GM12878 (cell line): Measurements from ENCODE around the gene TMEM120B. TPM values are rescaled to one million over a fixed set of nuclear protein-coding genes. Genes with fewer than 3 reads are reported as not detected.

Experiments
- ATAC-seq: fragments of 200-7000 bp; cut with Tn5 transposase; 3 replicates; pipeline ENCODE4 v1.9.1; 2020; ENCODE audit warnings: mild to moderate bottlenecking, moderate library complexity
- BruUV-seq: library from RNA; stranded (reverse); fragments of 400-500 nt; replicated peaks from 2 replicates; lab custom pipeline; 2021; lab: Mats Ljungman, UMichigan
- CTCF ChIA-PET: fragments of 300-600 bp; sonication (Branson Sonifier 250); formaldehyde crosslinking; extraction: SDS; loops from one replicate; lab custom pipeline; 2021; ENCODE audit warnings: inconsistent platforms; lab: Yijun Ruan, JAX
- POLR2A ChIA-PET: fragments of 350-600 bp; formaldehyde crosslinking; extraction: SDS; loops from one replicate; lab custom pipeline; 2021; ENCODE audit warnings: inconsistent platforms; lab: Charles Lee
- RAD21 ChIA-PET: fragments of 300-600 bp; sonication (Branson Sonifier 250); formaldehyde crosslinking; loops from one replicate; lab custom pipeline; 2023; ENCODE audit warnings: antibody characterized with exemption; ENCODE audit not compliant: unreplicated experiment; lab: Charles Lee
- SMC1A ChIA-PET: fragments of 300-600 bp; sonication (Branson Sonifier 250); formaldehyde crosslinking; loops from one replicate; lab custom pipeline; 2023; ENCODE audit not compliant: unreplicated experiment, uncharacterized antibody; lab: Charles Lee
- DNase-seq: peaks from one replicate; pipeline ENCODE4 v3.0.0-alpha.2; 2011; ENCODE audit warnings: low read depth, low spot score
- FAIRE-seq: peaks from 3 replicates; lab custom pipeline; 2011; peaks lifted over from hg19 to GRCh38; lab: Jason Lieb, UNC
- H2AFZ ChIP-seq: 2 replicates; pipeline ENCODE4 v1.6.0; 2011; ENCODE audit warnings: low read depth, low read length, control low read depth; ENCODE audit not compliant: control insufficient read depth
- H3K27ac ChIP-seq: 2 replicates; pipeline ENCODE4 v1.5.1; 2011; ENCODE audit warnings: control low read depth; ENCODE audit not compliant: control insufficient read depth, insufficient read depth
- H3K27me3 ChIP-seq, 2 experiments: replicated peaks in 1 of 2; 2 replicates each; pipeline versions ENCODE4 v1.6.0 to v1.6.1; 2011; ENCODE audit warnings: low read length in 1 of 2; ENCODE audit not compliant: control insufficient read depth in 2 of 2, insufficient read depth in 2 of 2
- H3K36me3 ChIP-seq, 2 experiments: 2 replicates each; pipeline ENCODE4 v1.5.1; 2011; ENCODE audit warnings: low read length in 1 of 2; ENCODE audit not compliant: control insufficient read depth in 2 of 2, insufficient read depth in 2 of 2
- H3K4me1 ChIP-seq: 2 replicates; pipeline ENCODE4 v1.6.1; 2011; ENCODE audit warnings: mild to moderate bottlenecking, low read length, moderate library complexity, mixed read lengths; ENCODE audit not compliant: control insufficient read depth, insufficient read depth
- H3K4me2 ChIP-seq: 2 replicates; pipeline ENCODE4 v1.6.0; 2011; ENCODE audit warnings: control low read depth; ENCODE audit not compliant: control insufficient read depth, insufficient read depth
- H3K4me3 ChIP-seq: fragments of 200-600 bp; sonication (generic); 2 replicates; pipeline ENCODE4 v1.5.1; 2016
- H3K79me2 ChIP-seq: 2 replicates; pipeline ENCODE4 v1.6.0; 2011; ENCODE audit warnings: low read length; ENCODE audit not compliant: control insufficient read depth, insufficient read depth
- H3K9ac ChIP-seq: 2 replicates; pipeline ENCODE4 v1.8.0; 2011; ENCODE audit warnings: low read length, control low read depth, mixed read lengths; ENCODE audit not compliant: control insufficient read depth, insufficient read depth
- H3K9me3 ChIP-seq: replicated peaks from 3 replicates; pipeline ENCODE4 v1.5.1; 2011; ENCODE audit warnings: mild to moderate bottlenecking, low read length; ENCODE audit not compliant: control insufficient read depth, insufficient read depth
- H4K20me1 ChIP-seq: 2 replicates; pipeline ENCODE4 v1.6.0; 2011; ENCODE audit not compliant: control insufficient read depth, insufficient read depth
- ATF3 ChIP-seq: IDR thresholded peaks from 2 replicates; pipeline ENCODE4 v1.6.1; 2011; ENCODE audit warnings: low read depth, mild to moderate bottlenecking, low read length, moderate library complexity, borderline replicate concordance; ENCODE audit errors: extremely low read depth
- BHLHE40 ChIP-seq, 2 experiments: fragments of 450-650 bp in 1 of 2; IDR thresholded peaks; 2 replicates each; pipeline ENCODE4 v1.6.1; 2011 to 2017; ENCODE audit warnings: low read depth in 2 of 2, borderline replicate concordance in 1 of 2, improper control_type of control experiment in 1 of 2, low read length in 1 of 2, mild to moderate bottlenecking in 1 of 2
- CREB1 ChIP-seq: IDR thresholded peaks from 2 replicates; pipeline ENCODE4 v1.6.1; 2012; ENCODE audit warnings: low read depth, mild to moderate bottlenecking, inconsistent platforms
- FOXK2 ChIP-seq: fragments of 450-650 bp; IDR thresholded peaks from 2 replicates; pipeline ENCODE4 v1.6.1; 2017; ENCODE audit warnings: mild to moderate bottlenecking, moderate library complexity
- HCFC1 ChIP-seq: fragments of 150-350 bp; IDR thresholded peaks from 2 replicates; pipeline ENCODE4 v1.6.1; 2014; ENCODE audit warnings: low read length
- SMAD1 ChIP-seq: fragments of 450-650 bp; IDR thresholded peaks from 2 replicates; pipeline ENCODE4 v1.6.1; 2018; ENCODE audit warnings: mild to moderate bottlenecking, low read depth; ENCODE audit not compliant: partially characterized antibody
- SMC3 ChIP-seq: IDR thresholded peaks from 2 replicates; pipeline ENCODE4 v1.6.1; 2011; ENCODE audit warnings: low read length, improper control_type of control experiment, borderline replicate concordance
- SPI1 ChIP-seq: IDR thresholded peaks from 2 replicates; pipeline ENCODE4 v1.6.1; 2011; ENCODE audit warnings: low read depth, mild to moderate bottlenecking, low read length, moderate library complexity, borderline replicate concordance; ENCODE audit not compliant: insufficient read depth
- WGBS: methylation state at CpG from one replicate; pipeline ENCODE4 v1.1.6; 2016; ENCODE audit warnings: low lambda C conversion rate; ENCODE audit not compliant: insufficient replicate concordance, insufficient coverage; ENCODE audit errors: missing lambda C conversion rate; 5-methylcytosine and 5-hydroxymethylcytosine counted together
- in situ Hi-C: fragments of 300-500 bp; cut with MboI; formaldehyde crosslinking; loops from 9 replicates; pipeline ENCODE4 v1.14.3; 2018; ENCODE audit warnings: mixed read lengths
- intact Hi-C: fragments of 100-400 bp; cut with micrococcal nuclease; formaldehyde crosslinking; loops from one replicate; pipeline ENCODE4 v1.14.2; 2022; ENCODE audit not compliant: unreplicated experiment
- polyA plus RNA-seq, 11 experiments: library from polyadenylated mRNA; depleted of rRNA in 4 of 11; unstranded in 6 of 11; stranded (reverse) in 5 of 11; fragments of >200 nt; fragmentation: Nextera tagmentation in 4 of 11; fragmentation: Illumina TruSeq in 1 of 11; extraction: Ambion mirVana in 4 of 11; extraction: Trizol in 1 of 11; gene quantifications; 1 replicate in 1 of 11; 2 replicates in 10 of 11; pipeline versions ENCODE4 v1.2.1 to v1.2.3, GENCODE V29; 2011 to 2016; ENCODE audit warnings: inconsistent platforms in 2 of 11, missing spikeins in 2 of 11, low read depth in 1 of 11
- total RNA-seq, 4 experiments: library from RNA; depleted of rRNA in 3 of 4; stranded (reverse); fragments of >200 nt in 3 of 4; fragmentation: Illumina TruSeq in 1 of 4; extraction: Trizol in 1 of 4; gene quantifications; 2 replicates each; pipeline versions ENCODE4 v1.2.1 to v1.2.3, GENCODE V29; 2013 to 2021

TMEM120B gene
- total and polyA plus RNA-seq, 10 of the 15 experiments (the other 5 are each of a cell fraction or from before 2014, with no cell fraction given) = 4.0 to 26.2 (median 9.2) TPM

DNA sequence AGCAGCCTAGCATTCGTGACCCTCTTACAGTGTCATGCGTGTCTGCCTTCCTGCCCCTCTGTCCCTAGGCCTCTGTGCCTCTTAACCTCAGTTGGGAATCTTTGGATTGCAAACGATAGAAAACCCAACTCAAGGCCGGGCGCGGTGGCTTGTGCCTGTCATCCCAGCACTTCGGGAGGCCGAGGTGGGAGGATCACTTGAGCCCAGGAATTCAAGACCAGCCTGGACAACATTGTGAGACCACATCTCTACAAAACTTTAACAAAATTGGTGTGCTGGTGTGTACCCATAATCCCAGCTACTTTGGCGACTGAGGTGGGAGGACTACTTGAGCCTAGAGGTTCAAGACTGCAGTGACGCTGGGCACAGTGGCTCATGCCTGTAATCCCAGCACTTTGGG lies 36.7 kb downstream of the TMEM120B start (continued):
- TF ChIP-seq SMAD1 = no peak

- Histone ChIP-seq H3K36me3 (peaks cover 3 to 7% of the 10 kb centered on the region in 2 experiments; a peak in 3 of 4 replicates), H3K4me2 (no peak overlapping the region), H3K27me3 (no peaks in the 10 kb centered on the region), H2AFZ (no peak overlapping the region), H3K27ac (no peak overlapping the region), H3K79me2 (no peaks in the 10 kb centered on the region), H3K4me3 (no peak overlapping the region), H3K9ac (no peak overlapping the region), H4K20me1 (no peaks in the 10 kb centered on the region), H3K9me3 (no peaks in the 10 kb centered on the region), H3K4me1 (no peaks in the 10 kb centered on the region)
- ChIA-PET RAD21 (no interaction called here), POLR2A (no interaction called here), SMC1A (no interaction called here), CTCF (no interaction called here)
- intact Hi-C loops = no loop called here
- WGBS = no CpG with 5 or more reads among the region's 1 CpG
- no peak for ATAC-seq
- BruUV-seq = no TSS peak
- in situ Hi-C loops = no loop called here
- DNase-seq = no peak
- no peak for FAIRE-seq
- TF ChIP-seq BHLHE40 (IDR thresholded peaks at IDR 0.05; ENCODE audit: borderline replicate concordance in 1 of 2, low read depth in 2 of 2, low read length in 1 of 2) = no peak
- no peak for TF ChIP-seq SPI1
- TF ChIP-seq FOXK2 = no peak
- no peak for TF ChIP-seq SMC3
- TF ChIP-seq ATF3 = no peak
- TF ChIP-seq CREB1 = no peak
- no peak for TF ChIP-seq HCFC1
Measured at GRCh38 chr12:121750507-121750955, 38.0 kb downstream of the TMEM120B start.
